K562 (cell line): ENCODE results near the gene CLASP2. TPM values are rescaled to one million over a fixed set of nuclear protein-coding genes. Genes with fewer than 3 reads are reported as not detected.
A peak's percentile ranks its signal among the peaks of the same experiment; 100 is the strongest.
"Not testable (repeated sequence)": the region's sequence is repeated elsewhere in the genome, so short reads cannot be mapped to it uniquely, and the experiment has no call there.

Source experiments
- ATAC-seq: fragments of 200-7000 bp; cut with Tn5 transposase; 3 replicates; pipeline ENCODE4 v1.9.1; 2020; ENCODE audit warnings: moderate library complexity
- BruUV-seq: library from RNA; stranded (reverse); fragments of 400-500 nt; replicated peaks from 2 replicates; lab custom pipeline; 2021; lab: Mats Ljungman, UMichigan
- CTCF ChIA-PET: fragments of 300-600 bp; formaldehyde crosslinking; extraction: SDS; loops from one replicate; lab custom pipeline; 2021; ENCODE audit warnings: low intra/inter-chr PET ratio; lab: Yijun Ruan, JAX
- POLR2A ChIA-PET: fragments of 300-600, 350-650 bp; sonication (Branson Sonifier 250); formaldehyde crosslinking; extraction: SDS; loops from one replicate; lab custom pipeline; 2021; ENCODE audit warnings: antibody characterized with exemption, inconsistent platforms; lab: Yijun Ruan, JAX
- DNase-seq, 4 experiments: peaks; one replicate each; pipeline versions ENCODE4 v3.0.0 to v3.0.0-alpha.2; 2011 to 2018; ENCODE audit warnings: low spot score in 3 of 4, mixed read lengths in 3 of 4; ENCODE audit errors: extremely low read depth in 1 of 4
- FAIRE-seq: peaks from 2 replicates; lab custom pipeline; 2011; peaks lifted over from hg19 to GRCh38; lab: Jason Lieb, UNC
- H2AFZ ChIP-seq: 2 replicates; pipeline ENCODE4 v1.6.0; 2011; ENCODE audit warnings: low read depth, low read length, control low read depth, inconsistent platforms
- H3K27ac ChIP-seq: fragments of 200-600 bp; 3 replicates; pipeline ENCODE4 v1.8.0; 2011; ENCODE audit warnings: low read depth, mild to moderate bottlenecking, control low read depth, inconsistent platforms, low read length, moderate library complexity, mixed read lengths; ENCODE audit errors: extremely low read depth
- H3K27me3 ChIP-seq, 2 experiments: fragments of 300-600 bp in 1 of 2; 2 replicates in 1 of 2; 3 replicates in 1 of 2; pipeline versions ENCODE4 v1.6.0 to v1.8.0; 2011; ENCODE audit warnings: inconsistent platforms in 2 of 2, low read length in 2 of 2, mild to moderate bottlenecking in 1 of 2, mixed read lengths in 1 of 2, moderate library complexity in 1 of 2; ENCODE audit not compliant: control insufficient read depth in 2 of 2, insufficient read depth in 2 of 2
- H3K36me3 ChIP-seq: fragments of 300-600 bp; 3 replicates; pipeline ENCODE4 v1.8.0; 2011; ENCODE audit warnings: mild to moderate bottlenecking, low read length, inconsistent platforms; ENCODE audit not compliant: control insufficient read depth, insufficient read depth
- H3K4me1 ChIP-seq, 2 experiments: fragments of 200-600 bp in 1 of 2; replicated peaks in 1 of 2; 2 replicates in 1 of 2; 3 replicates in 1 of 2; pipeline versions ENCODE4 v1.5.1 to v1.8.0; 2011; ENCODE audit warnings: inconsistent platforms in 2 of 2, low read length in 2 of 2, mild to moderate bottlenecking in 1 of 2, mixed read lengths in 1 of 2, moderate library complexity in 1 of 2; ENCODE audit not compliant: control insufficient read depth in 2 of 2, insufficient read depth in 2 of 2
- H3K4me2 ChIP-seq: 2 replicates; pipeline ENCODE4 v1.6.1; 2011; ENCODE audit warnings: low read length, control low read depth, inconsistent platforms, mixed read lengths; ENCODE audit not compliant: insufficient read depth
- H3K4me3 ChIP-seq: fragments of 200-600 bp; sonication (generic), shearing (Covaris generic); 2 replicates; pipeline ENCODE4 v1.5.1; 2016; ENCODE audit warnings: control low read depth, inconsistent platforms
- H3K79me2 ChIP-seq: fragments of 200-600 bp; 3 replicates; pipeline ENCODE4 v1.8.0; 2011; ENCODE audit warnings: low read length, inconsistent platforms; ENCODE audit not compliant: control insufficient read depth, insufficient read depth
- H3K9ac ChIP-seq, 2 experiments: 2 replicates each; pipeline versions ENCODE4 v1.6.0 to v1.6.1; 2011; ENCODE audit warnings: low read depth in 2 of 2, low read length in 2 of 2, control low read depth in 1 of 2, inconsistent platforms in 1 of 2, mild to moderate bottlenecking in 1 of 2, mixed read lengths in 1 of 2; ENCODE audit not compliant: insufficient read depth in 1 of 2
- H3K9me1 ChIP-seq: one replicate; pipeline ENCODE4 v1.6.0; 2011; ENCODE audit warnings: inconsistent platforms, mild to moderate bottlenecking, low read length, moderate library complexity; ENCODE audit not compliant: control insufficient read depth, insufficient read depth
- H3K9me3 ChIP-seq: replicated peaks from 2 replicates; pipeline ENCODE4 v1.5.1; 2011; ENCODE audit warnings: low read depth, low read length, inconsistent platforms; ENCODE audit not compliant: control insufficient read depth, insufficient read depth
- H4K20me1 ChIP-seq: replicated peaks from 2 replicates; pipeline ENCODE4 v1.6.1; 2011; ENCODE audit warnings: low read length, inconsistent platforms, mixed read lengths; ENCODE audit not compliant: control insufficient read depth, insufficient read depth
- DACH1 ChIP-seq: fragments of 450-650 bp; IDR thresholded peaks from 2 replicates; pipeline ENCODE4 v1.6.1; 2018; ENCODE audit not compliant: partially characterized antibody
- OTX1 ChIP-seq: fragments of 450-650 bp; formaldehyde crosslinking; IDR thresholded peaks from 2 replicates; pipeline ENCODE4 v1.4.0; 2022; ENCODE audit warnings: mild to moderate bottlenecking
- PHF20 ChIP-seq: fragments of 450-650 bp; IDR thresholded peaks from 2 replicates; pipeline ENCODE4 v1.6.1; 2018; ENCODE audit not compliant: partially characterized antibody
- RBM34 ChIP-seq: fragments of 200-400 bp; formaldehyde crosslinking; IDR thresholded peaks from 2 replicates; pipeline ENCODE4 v1.6.1; 2018; ENCODE audit warnings: low read length, borderline replicate concordance; ENCODE audit not compliant: insufficient read depth
- ZKSCAN3 ChIP-seq: fragments of 250-450 bp; sonication (Bioruptor Pico); IDR thresholded peaks from 2 replicates; pipeline ENCODE4 v1.4.0; 2020
- ZNF121 ChIP-seq: sonication (generic); formaldehyde crosslinking; conservative IDR thresholded peaks from 2 replicates; pipeline ENCODE4 v1.8.0; 2022; ENCODE audit warnings: missing genetic modification reagents
- ZNF324 ChIP-seq: fragments of 250-450 bp; sonication (Bioruptor Pico); IDR thresholded peaks from 2 replicates; pipeline ENCODE4 v1.4.0; 2020; ENCODE audit warnings: mild to moderate bottlenecking
- ZNF354B ChIP-seq: fragments of 250-450 bp; sonication (Bioruptor Pico); IDR thresholded peaks from 2 replicates; pipeline ENCODE4 v1.4.0; 2020
- ZNF639 ChIP-seq, 2 experiments: fragments of 200-800 bp in 1 of 2; sonication (Bioruptor generic) in 1 of 2; sonication (generic) in 1 of 2; formaldehyde crosslinking in 1 of 2; IDR thresholded peaks in 1 of 2; conservative IDR thresholded peaks in 1 of 2; 2 replicates each; pipeline versions ENCODE4 v1.5.0 to v1.6.1; 2016 to 2020; ENCODE audit warnings: missing compliant biosample characterization in 1 of 2, missing genetic modification characterization in 1 of 2, missing genetic modification reagents in 1 of 2
- WGBS: fragments of 100-300 bp; shearing (Covaris generic); methylation state at CpG from one replicate; pipeline ENCODE4 v1.1.6; 2016; ENCODE audit warnings: low coverage, mixed read lengths; ENCODE audit not compliant: insufficient coverage; ENCODE audit errors: missing lambda C conversion rate; 5-methylcytosine and 5-hydroxymethylcytosine counted together
- in situ Hi-C: fragments of 300-500 bp; cut with MboI; formaldehyde crosslinking; loops from 4 replicates; pipeline ENCODE4 v1.15.0; 2018; ENCODE audit warnings: inconsistent platforms, mixed read lengths
- intact Hi-C: fragments of 100-400 bp; cut with micrococcal nuclease; formaldehyde crosslinking; loops from 2 replicates; pipeline ENCODE4 v1.14.2; 2022
- polyA plus RNA-seq, 8 experiments: library from polyadenylated mRNA; depleted of rRNA in 4 of 8; stranded (reverse) in 5 of 8; unstranded in 3 of 8; fragments of >200 nt; fragmentation: Nextera tagmentation in 2 of 8; fragmentation: Illumina TruSeq in 1 of 8; extraction: Ambion mirVana in 2 of 8; extraction: Trizol in 1 of 8; gene quantifications; 2 replicates each; pipeline versions ENCODE4 v1.2.1 to v1.2.3, GENCODE V29; 2011 to 2014; ENCODE audit warnings: inconsistent platforms in 1 of 8, missing spikeins in 1 of 8
- total RNA-seq, 7 experiments: library from RNA; depleted of rRNA in 6 of 7; stranded (reverse); fragments of >200 nt in 6 of 7; fragmentation: Illumina TruSeq in 2 of 7; extraction: Trizol in 2 of 7; gene quantifications; 2 replicates each; pipeline versions ENCODE4 v1.2.1 to v1.2.3, GENCODE V29; 2011 to 2021; ENCODE audit warnings: low replicate concordance in 1 of 7
- TF ChIP-seq, protein P1 (sequence below): fragments of 450-650 bp; formaldehyde crosslinking; conservative IDR thresholded peaks from 2 replicates; pipeline ENCODE4 v1.4.0; 2022; ENCODE audit warnings: mild to moderate bottlenecking, missing genetic modification characterization
- TF ChIP-seq, protein P2 (sequence below): fragments of 200-400 bp; formaldehyde crosslinking; IDR thresholded peaks from 2 replicates; pipeline ENCODE4 v1.6.1; 2017; ENCODE audit warnings: mild to moderate bottlenecking, low read depth, low read length, moderate library complexity

CLASP2 gene
- total and polyA plus RNA-seq, 9 of the 15 experiments (the other 6 are each of a cell fraction or from before 2014, with no cell fraction given) = 13.5 to 107 (median 71.8) TPM

- TF ChIP-seq ZNF121 (CRISPR knock-in tag) = peak; percentile 60
- BruUV-seq, H3K4me2 ChIP-seq, H3K4me3 ChIP-seq, H2AFZ ChIP-seq, intact Hi-C loops, H4K20me1 ChIP-seq, H3K9me1 ChIP-seq, H3K9ac ChIP-seq, H3K9me3 ChIP-seq, H3K36me3 ChIP-seq, FAIRE-seq, H3K27me3 ChIP-seq, in situ Hi-C loops, POLR2A ChIA-PET, DNase-seq, H3K27ac ChIP-seq, CTCF ChIA-PET, ATAC-seq: not testable (repeated sequence)
- Histone ChIP-seq H3K79me2 (peaks cover 59% of the 10 kb centered on the region), H3K4me1 (peaks cover 0 to 16% of the 10 kb centered on the region in 2 experiments; a peak in 2 of 5 replicates)
- 99% methylated on average over 4 of the region's 4 CpGs for WGBS
Measured at GRCh38 chr3:33651101-33651500, 67.0 kb downstream of the CLASP2 start.

- Histone ChIP-seq H3K79me2 (peaks cover 56% of the 10 kb centered on the region), H3K36me3 (0 out of 3 replicates have a peak, but pooled peaks cover 4% of the 10 kb centered on the region), H3K4me2 (no peak overlapping the region), H4K20me1 (0 out of 2 replicates have a peak, but pooled peaks cover 4% of the 10 kb centered on the region), H3K9ac (no peak overlapping the region), H3K27me3 (no peaks in the 10 kb centered on the region), H3K4me1 (peaks cover 0 to 16% of the 10 kb centered on the region in 2 experiments; a peak in 2 of 5 replicates), H3K9me3 (no peaks in the 10 kb centered on the region), H3K4me3 (no peak overlapping the region), H3K27ac (no peak overlapping the region), H3K9me1 (no peaks in the 10 kb centered on the region), H2AFZ (no peak overlapping the region)
- ATAC-seq (0 out of 3 replicates have a peak, but pooled peaks have one; percentile 10), DNase-seq (no peak), FAIRE-seq (no peak)
- 100% methylated on average over 1 of the region's 1 CpG for WGBS
- CTCF ChIA-PET = no interaction called here
- BruUV-seq = no TSS peak
- intact Hi-C loops = no loop called here
- in situ Hi-C loops = no loop called here
- POLR2A ChIA-PET = no interaction called here
- TF ChIP-seq ZKSCAN3 (CRISPR knock-in tag) (no peak), ZNF354B (CRISPR knock-in tag) (no peak), OTX1 (CRISPR knock-in tag) (peak; percentile 23; the same call in 1 of the 2 replicates), ZNF639 (CRISPR knock-in tag; conservative IDR thresholded peaks at IDR 0.05 in 1 of 2, IDR thresholded peaks at IDR 0.05 in 1 of 2) (no peak), RBM34 (no peak), ZNF324 (CRISPR knock-in tag) (no peak), DACH1 (no peak), PHF20 (no peak)
- TF ChIP-seq, protein P1, sequence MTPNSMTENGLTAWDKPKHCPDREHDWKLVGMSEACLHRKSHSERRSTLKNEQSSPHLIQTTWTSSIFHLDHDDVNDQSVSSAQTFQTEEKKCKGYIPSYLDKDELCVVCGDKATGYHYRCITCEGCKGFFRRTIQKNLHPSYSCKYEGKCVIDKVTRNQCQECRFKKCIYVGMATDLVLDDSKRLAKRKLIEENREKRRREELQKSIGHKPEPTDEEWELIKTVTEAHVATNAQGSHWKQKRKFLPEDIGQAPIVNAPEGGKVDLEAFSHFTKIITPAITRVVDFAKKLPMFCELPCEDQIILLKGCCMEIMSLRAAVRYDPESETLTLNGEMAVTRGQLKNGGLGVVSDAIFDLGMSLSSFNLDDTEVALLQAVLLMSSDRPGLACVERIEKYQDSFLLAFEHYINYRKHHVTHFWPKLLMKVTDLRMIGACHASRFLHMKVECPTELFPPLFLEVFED (CRISPR knock-in tag) = 0 out of 2 replicates have a peak, but pooled peaks have one; percentile 36
- TF ChIP-seq, protein P2, sequence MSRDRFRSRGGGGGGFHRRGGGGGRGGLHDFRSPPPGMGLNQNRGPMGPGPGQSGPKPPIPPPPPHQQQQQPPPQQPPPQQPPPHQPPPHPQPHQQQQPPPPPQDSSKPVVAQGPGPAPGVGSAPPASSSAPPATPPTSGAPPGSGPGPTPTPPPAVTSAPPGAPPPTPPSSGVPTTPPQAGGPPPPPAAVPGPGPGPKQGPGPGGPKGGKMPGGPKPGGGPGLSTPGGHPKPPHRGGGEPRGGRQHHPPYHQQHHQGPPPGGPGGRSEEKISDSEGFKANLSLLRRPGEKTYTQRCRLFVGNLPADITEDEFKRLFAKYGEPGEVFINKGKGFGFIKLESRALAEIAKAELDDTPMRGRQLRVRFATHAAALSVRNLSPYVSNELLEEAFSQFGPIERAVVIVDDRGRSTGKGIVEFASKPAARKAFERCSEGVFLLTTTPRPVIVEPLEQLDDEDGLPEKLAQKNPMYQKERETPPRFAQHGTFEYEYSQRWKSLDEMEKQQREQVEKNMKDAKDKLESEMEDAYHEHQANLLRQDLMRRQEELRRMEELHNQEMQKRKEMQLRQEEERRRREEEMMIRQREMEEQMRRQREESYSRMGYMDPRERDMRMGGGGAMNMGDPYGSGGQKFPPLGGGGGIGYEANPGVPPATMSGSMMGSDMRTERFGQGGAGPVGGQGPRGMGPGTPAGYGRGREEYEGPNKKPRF = no peak
Measured at GRCh38 chr3:33650495-33650894, 67.6 kb downstream of the CLASP2 start.
